HG03135 (cell line): Measurements from ENCODE around the gene CBLL1.

ENCODE experiments used
- ATAC-seq: cut with Tn5 transposase; IDR thresholded peaks from one replicate; pipeline ENCODE4 v1.9.1; 2021; ENCODE audit warnings: mild to moderate bottlenecking, moderate library complexity; ENCODE audit not compliant: unreplicated experiment

Gene CBLL1

GRCh38 chr7:107742678-107743566 lies 1.0 kb upstream of the CBLL1 start:
- peak; percentile 39 for ATAC-seq

- ATAC-seq: peak; percentile 41
Measured at GRCh38 chr7:107744345-107744750, 406 bp downstream of the CBLL1 start.

GRCh38 chr7:107746006-107746405 lies 2.1 kb downstream of the CBLL1 start:
- no peak for ATAC-seq

- no peak for ATAC-seq
Measured at GRCh38 chr7:107751113-107751512, 7.2 kb downstream of the CBLL1 start.

- ATAC-seq: no peak
Measured at GRCh38 chr7:107754642-107755041, 10.7 kb downstream of the CBLL1 start.

- no peak for ATAC-seq
Measured at GRCh38 chr7:107758667-107759066, 14.7 kb downstream of the CBLL1 start.

- no peak for ATAC-seq
Measured at GRCh38 chr7:107767391-107767790, 23.4 kb downstream of the CBLL1 start.

GRCh38 chr7:107768263-107768662 lies 24.3 kb downstream of the CBLL1 start:
- ATAC-seq: no peak

GRCh38 chr7:107773027-107773426 lies 29.1 kb downstream of the CBLL1 start:
- ATAC-seq: no peak

- no peak for ATAC-seq
Measured at GRCh38 chr7:107777702-107778101, 33.8 kb downstream of the CBLL1 start.

GRCh38 chr7:107778283-107778682 lies 34.3 kb downstream of the CBLL1 start:
- no peak for ATAC-seq

GRCh38 chr7:107779647-107780099 lies 35.7 kb downstream of the CBLL1 start:
- ATAC-seq: no peak

- no peak for ATAC-seq
Measured at GRCh38 chr7:107782374-107782773, 38.4 kb downstream of the CBLL1 start.

- ATAC-seq: no peak
Measured at GRCh38 chr7:107783648-107784047, 39.7 kb downstream of the CBLL1 start.

GRCh38 chr7:107785170-107785569 lies 41.2 kb downstream of the CBLL1 start:
- no peak for ATAC-seq

GRCh38 chr7:107785926-107786325 lies 42.0 kb downstream of the CBLL1 start:
- no peak for ATAC-seq

GRCh38 chr7:107788216-107788615 lies 44.3 kb downstream of the CBLL1 start:
- ATAC-seq: no peak

GRCh38 chr7:107788662-107789061 lies 44.7 kb downstream of the CBLL1 start:
- ATAC-seq: no peak

- ATAC-seq: no peak
Measured at GRCh38 chr7:107789647-107790046, 45.7 kb downstream of the CBLL1 start.

- ATAC-seq: no peak
Measured at GRCh38 chr7:107792364-107792763, 48.4 kb downstream of the CBLL1 start.

GRCh38 chr7:107799647-107800264 lies 55.8 kb downstream of the CBLL1 start:
- no peak for ATAC-seq

- no peak for ATAC-seq
Measured at GRCh38 chr7:107803009-107803610, 59.2 kb downstream of the CBLL1 start, which contains the start of gene SLC26A3. SLC26A3 (minus strand) TSS chr7:107803223; CDS start chr7:107794509, 8,714 bp downstream.
